Fibroblast of lung (primary cell): ENCODE data around the gene LMF2. TPM values are rescaled to one million over a fixed set of nuclear protein-coding genes. Genes with fewer than 3 reads are reported as not detected.
A peak's percentile ranks its signal among the peaks of the same experiment; 100 is the strongest.

Experiments
- DNase-seq, 2 donors: peaks; one replicate each; pipeline versions ENCODE4 v3.0.0 to v3.0.0-alpha.2; 2010; ENCODE audit warnings: low read depth in 2 of 2
- H2AFZ ChIP-seq: 2 replicates; pipeline ENCODE4 v1.5.1; 2012; ENCODE audit warnings: low read length, control low read depth, inconsistent platforms
- H3K27ac ChIP-seq: 2 replicates; pipeline ENCODE4 v1.5.1; 2011; ENCODE audit warnings: low read length, control low read depth; ENCODE audit not compliant: insufficient read depth
- H3K27me3 ChIP-seq: 2 replicates; pipeline ENCODE4 v1.5.1; 2011; ENCODE audit warnings: mild to moderate bottlenecking, low read length; ENCODE audit not compliant: control insufficient read depth, insufficient read depth
- H3K36me3 ChIP-seq: 2 replicates; pipeline ENCODE4 v1.5.1; 2011; ENCODE audit warnings: low read length; ENCODE audit not compliant: control insufficient read depth, insufficient read depth
- H3K4me1 ChIP-seq: 2 replicates; pipeline ENCODE4 v1.5.1; 2011; ENCODE audit warnings: low read length; ENCODE audit not compliant: control insufficient read depth, insufficient read depth; ENCODE audit errors: extremely low read depth
- H3K4me2 ChIP-seq: 2 replicates; pipeline ENCODE4 v1.5.1; 2011; ENCODE audit warnings: low read length, control low read depth; ENCODE audit not compliant: insufficient read depth; ENCODE audit errors: extremely low read depth
- H3K4me3 ChIP-seq, 4 experiments: fragments of 200-600 bp in 1 of 4; sonication (generic) in 1 of 4; replicated peaks in 1 of 4; 2 replicates each; pipeline ENCODE4 v1.5.1; 2011 to 2016; ENCODE audit warnings: low read length in 4 of 4, low read depth in 3 of 4, mild to moderate bottlenecking in 3 of 4, control low read depth in 2 of 4, inconsistent platforms in 1 of 4, mixed read lengths in 1 of 4; ENCODE audit not compliant: insufficient read depth in 1 of 4; ENCODE audit errors: control extremely low read depth in 1 of 4
- H3K79me2 ChIP-seq: 2 replicates; pipeline ENCODE4 v1.5.1; 2012; ENCODE audit warnings: mild to moderate bottlenecking, low read length, inconsistent platforms; ENCODE audit not compliant: control insufficient read depth, insufficient read depth
- H3K9ac ChIP-seq: 2 replicates; pipeline ENCODE4 v1.5.1; 2011; ENCODE audit warnings: mild to moderate bottlenecking, low read length, control low read depth; ENCODE audit not compliant: insufficient read depth
- H3K9me3 ChIP-seq: 2 replicates; pipeline ENCODE4 v1.5.1; 2012; ENCODE audit warnings: low read depth, low read length; ENCODE audit not compliant: control insufficient read depth, insufficient read depth
- H4K20me1 ChIP-seq: 2 replicates; pipeline ENCODE4 v1.5.1; 2011; ENCODE audit warnings: low read length; ENCODE audit not compliant: control insufficient read depth, insufficient read depth; ENCODE audit errors: extremely low read depth
- EZH2 ChIP-seq: IDR thresholded peaks from 2 replicates; pipeline ENCODE4 v1.5.1; 2012; ENCODE audit warnings: low read length, control low read depth, mild to moderate bottlenecking; ENCODE audit errors: missing control alignments
- polyA plus RNA-seq, 2 donors: library from polyadenylated mRNA; depleted of rRNA in 1 of 2; stranded (reverse) in 1 of 2; unstranded in 1 of 2; fragments of >200 nt; gene quantifications; 2 replicates each; pipeline ENCODE4 v1.2.1, GENCODE V29; 2011 to 2012; ENCODE audit warnings: missing spikeins in 1 of 2
- total RNA-seq: library from RNA; depleted of rRNA; stranded (reverse); fragments of >200 nt; gene quantifications from 2 replicates; pipeline ENCODE4 v1.2.1, GENCODE V29; 2014
- TF ChIP-seq, protein P1 (sequence below), 2 donors: IDR thresholded peaks in 1 of 2; conservative IDR thresholded peaks in 1 of 2; 1 replicate in 1 of 2; 2 replicates in 1 of 2; pipeline ENCODE4 v1.5.1; 2011 to 2012; ENCODE audit warnings: low read length in 2 of 2, control low read depth in 1 of 2, inconsistent platforms in 1 of 2, low read depth in 1 of 2, mild to moderate bottlenecking in 1 of 2

Gene LMF2
- total and polyA plus RNA-seq, 2 donors (not counting 1 experiment from before 2014, with no cell fraction given), result 25.8 to 37.8 TPM

DNA sequence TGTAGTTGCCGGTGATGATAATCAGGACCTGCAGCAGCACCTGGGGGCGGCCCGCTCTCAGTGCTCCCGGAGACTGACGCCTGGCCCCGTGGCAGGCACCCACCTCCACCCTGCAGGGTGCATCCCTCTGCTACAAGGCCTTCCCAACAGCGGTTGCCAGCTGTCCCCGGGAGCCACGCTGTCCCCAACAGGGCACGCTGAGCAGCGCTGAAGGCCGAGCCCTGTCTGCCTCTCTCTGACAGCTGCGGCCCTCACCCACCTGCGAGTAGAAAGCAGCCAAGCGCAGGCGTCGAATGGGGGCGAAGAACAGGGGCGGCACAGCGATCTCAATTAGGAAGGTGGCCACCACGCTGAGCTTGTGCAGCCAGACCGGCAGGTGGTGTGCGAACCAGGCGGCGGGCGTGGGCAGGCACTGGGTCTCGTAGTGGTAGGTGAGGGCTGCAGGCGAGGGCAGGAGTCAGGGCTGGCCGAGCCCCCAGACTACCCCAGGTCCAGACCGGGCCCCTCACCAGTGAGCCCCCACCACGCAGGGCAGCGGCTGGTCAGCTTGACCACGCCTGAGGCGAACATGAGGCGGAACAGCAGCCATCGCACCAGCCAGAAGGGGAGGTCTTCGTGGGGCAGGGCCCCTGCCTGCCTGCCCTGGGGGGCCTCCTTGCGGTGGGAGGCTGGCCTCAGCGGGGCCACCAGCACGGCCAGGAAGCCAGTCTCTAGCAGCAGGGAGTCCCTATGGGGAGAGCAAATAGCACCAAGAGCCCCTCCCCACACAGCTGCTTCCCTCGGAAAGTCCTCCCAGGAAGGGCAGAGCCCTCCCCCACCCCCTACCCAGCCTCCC is 1.5 kb downstream of the LMF2 start:
- Histone ChIP-seq H3K4me3 (peak overlapping the region in 3 of 4 experiments; percentile 93 to 97 (median 94)), H3K4me2 (peak overlapping the region; percentile 42), H3K27me3 (no peaks in the 10 kb centered on the region), H3K36me3 (peaks cover 19% of the 10 kb centered on the region), H3K79me2 (peaks cover 37% of the 10 kb centered on the region), H4K20me1 (no peaks in the 10 kb centered on the region), H3K4me1 (peaks cover 3% of the 10 kb centered on the region), H2AFZ (no peak overlapping the region), H3K9me3 (no peaks in the 10 kb centered on the region), H3K27ac (no peak overlapping the region), H3K9ac (no peak overlapping the region)
- no peak for DNase-seq
- TF ChIP-seq, protein P1, sequence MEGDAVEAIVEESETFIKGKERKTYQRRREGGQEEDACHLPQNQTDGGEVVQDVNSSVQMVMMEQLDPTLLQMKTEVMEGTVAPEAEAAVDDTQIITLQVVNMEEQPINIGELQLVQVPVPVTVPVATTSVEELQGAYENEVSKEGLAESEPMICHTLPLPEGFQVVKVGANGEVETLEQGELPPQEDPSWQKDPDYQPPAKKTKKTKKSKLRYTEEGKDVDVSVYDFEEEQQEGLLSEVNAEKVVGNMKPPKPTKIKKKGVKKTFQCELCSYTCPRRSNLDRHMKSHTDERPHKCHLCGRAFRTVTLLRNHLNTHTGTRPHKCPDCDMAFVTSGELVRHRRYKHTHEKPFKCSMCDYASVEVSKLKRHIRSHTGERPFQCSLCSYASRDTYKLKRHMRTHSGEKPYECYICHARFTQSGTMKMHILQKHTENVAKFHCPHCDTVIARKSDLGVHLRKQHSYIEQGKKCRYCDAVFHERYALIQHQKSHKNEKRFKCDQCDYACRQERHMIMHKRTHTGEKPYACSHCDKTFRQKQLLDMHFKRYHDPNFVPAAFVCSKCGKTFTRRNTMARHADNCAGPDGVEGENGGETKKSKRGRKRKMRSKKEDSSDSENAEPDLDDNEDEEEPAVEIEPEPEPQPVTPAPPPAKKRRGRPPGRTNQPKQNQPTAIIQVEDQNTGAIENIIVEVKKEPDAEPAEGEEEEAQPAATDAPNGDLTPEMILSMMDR (conservative IDR thresholded peaks at IDR 0.05 in 1 of 2, IDR thresholded peaks at IDR 0.05 in 1 of 2; ENCODE audit: low read depth in 1 of 2, low read length in 2 of 2), result no peak
- no peak for TF ChIP-seq EZH2

DNA sequence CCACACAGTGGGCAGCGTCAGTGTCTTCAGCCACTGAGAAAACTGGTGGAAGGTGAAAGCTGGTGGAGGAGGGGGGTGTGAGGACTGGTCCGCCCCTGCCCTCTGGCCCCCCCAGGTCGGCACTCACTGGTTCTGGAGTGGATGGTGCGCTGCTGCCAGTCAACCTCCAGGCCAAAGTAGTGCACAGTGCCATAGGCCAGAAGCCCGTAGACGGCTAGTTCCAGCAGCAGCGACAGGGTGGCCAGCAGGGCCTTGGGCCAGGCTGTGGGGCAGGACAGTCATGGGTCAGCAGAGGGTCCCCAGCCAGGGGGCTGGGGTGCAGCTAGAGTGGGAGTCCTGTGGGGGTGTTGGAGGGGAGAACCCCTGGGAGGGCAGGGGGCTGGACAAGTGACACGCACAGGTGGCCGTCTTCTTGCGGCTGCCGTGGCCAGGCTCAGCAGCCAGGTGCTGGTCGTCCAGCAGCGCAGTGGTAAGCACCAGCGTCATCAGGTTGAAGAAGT is 2.2 kb downstream of the LMF2 start:
- Histone ChIP-seq H2AFZ (no peak overlapping the region), H3K4me3 (no peak overlapping the region), H3K4me1 (peaks cover 3% of the 10 kb centered on the region), H3K9me3 (no peaks in the 10 kb centered on the region), H3K27me3 (no peaks in the 10 kb centered on the region), H4K20me1 (no peaks in the 10 kb centered on the region), H3K27ac (no peak overlapping the region), H3K9ac (no peak overlapping the region), H3K36me3 (peaks cover 19% of the 10 kb centered on the region), H3K79me2 (peaks cover 35% of the 10 kb centered on the region), H3K4me2 (no peak overlapping the region)
- TF ChIP-seq, protein P1 (conservative IDR thresholded peaks at IDR 0.05 in 1 of 2, IDR thresholded peaks at IDR 0.05 in 1 of 2; ENCODE audit: low read depth in 1 of 2, low read length in 2 of 2), result no peak
- no peak for TF ChIP-seq EZH2
- no peak for DNase-seq

DNA sequence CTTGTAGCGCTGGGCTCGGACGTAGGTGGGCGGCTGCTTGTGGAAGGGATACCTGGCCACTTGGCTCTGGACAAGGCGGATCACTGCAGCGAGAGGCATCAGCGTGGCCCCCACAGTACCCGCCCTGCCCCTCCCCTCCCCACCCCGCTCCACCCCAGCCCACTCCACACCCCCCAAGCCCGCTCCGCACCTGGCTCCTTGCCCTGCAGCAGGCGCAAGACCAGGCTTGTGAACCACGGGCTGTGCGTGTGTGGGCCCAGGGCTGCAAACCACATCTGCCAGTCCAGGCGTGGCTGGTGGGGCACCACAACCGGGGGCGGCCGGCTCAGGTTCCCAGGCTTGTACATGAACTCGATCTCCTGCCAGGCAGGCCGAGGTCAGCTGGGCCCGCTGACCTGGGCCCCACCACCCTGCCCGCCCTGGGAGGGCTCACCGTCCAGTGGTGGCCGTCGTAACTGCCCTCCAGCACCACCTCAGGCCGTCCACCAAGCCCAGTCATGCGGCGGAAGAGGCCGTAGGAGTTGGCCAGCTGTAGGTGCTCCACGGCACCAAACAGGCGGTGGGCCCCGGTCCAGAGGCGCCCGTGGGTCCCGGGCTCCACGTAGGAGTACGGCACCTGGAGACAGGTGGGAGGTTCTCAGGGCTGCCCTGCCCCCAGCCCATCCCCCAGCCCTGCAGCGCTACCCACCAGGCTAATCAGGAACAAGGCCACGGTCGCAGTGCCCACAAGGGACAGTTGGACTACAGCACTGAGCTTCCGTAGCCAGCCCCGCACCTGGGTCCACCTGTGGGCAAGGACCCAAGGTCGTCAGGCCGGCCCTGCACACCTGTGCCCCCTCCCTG is 2.9 kb downstream of the LMF2 start:
- no peaks in the 10 kb centered on the region for H4K20me1 ChIP-seq
- no peak for DNase-seq
- no peak overlapping the region for H3K4me2 ChIP-seq
- H3K27me3 ChIP-seq, result no peaks in the 10 kb centered on the region
- H3K36me3 ChIP-seq, result peaks cover 19% of the 10 kb centered on the region
- no peak overlapping the region for H3K27ac ChIP-seq
- no peak overlapping the region for H3K4me3 ChIP-seq
- H3K9ac ChIP-seq, result no peak overlapping the region
- no peak for TF ChIP-seq EZH2
- TF ChIP-seq, protein P1 (conservative IDR thresholded peaks at IDR 0.05 in 1 of 2, IDR thresholded peaks at IDR 0.05 in 1 of 2; ENCODE audit: low read depth in 1 of 2, low read length in 2 of 2), result no peak
- H3K9me3 ChIP-seq, result no peaks in the 10 kb centered on the region
- H3K79me2 ChIP-seq, result peaks cover 31% of the 10 kb centered on the region
- no peak overlapping the region for H2AFZ ChIP-seq
- H3K4me1 ChIP-seq, result peaks cover 3% of the 10 kb centered on the region
